Measurements from ENCODE around the gene ZNF524. TPM values are rescaled to one million over a fixed set of nuclear protein-coding genes. Genes with fewer than 3 reads are reported as not detected.

Gene ZNF524
- total and polyA plus RNA-seq, 7 experiments from 2014 or later, result 13.3 to 50.5 (median 29.4) TPM

DNA sequence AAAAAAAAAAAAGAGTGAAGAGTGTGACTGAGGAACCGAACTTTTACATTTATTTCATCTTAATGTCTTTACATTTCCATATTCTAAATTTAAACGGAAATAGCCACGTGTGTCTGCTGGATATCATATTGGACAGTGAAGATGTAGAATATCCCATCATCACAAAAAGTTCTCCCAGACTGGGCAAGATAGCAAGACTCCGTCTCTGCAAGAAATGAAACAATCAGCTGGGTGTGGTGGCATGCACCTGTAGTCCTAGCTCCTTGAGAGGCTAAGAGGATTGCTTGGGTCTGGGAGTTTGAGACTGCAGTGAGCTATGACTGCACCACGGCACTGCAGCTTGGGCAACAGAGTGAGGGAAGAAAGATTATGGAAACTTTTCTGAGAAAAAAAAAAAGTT is 23.3 kb upstream of the ZNF524 start:
- peak overlapping the region in 2 of 9 donors; percentile 26 to 80 for H3K27ac Mint-ChIP-seq
- H3K4me1 Mint-ChIP-seq, result peaks cover 12 to 20% (median 17%) of the 10 kb centered on the region in 7 donors
- Histone ChIP-seq H3K9me3 (ENCODE audit: control insufficient read depth in 2 of 3, low read length in 3 of 3) (peaks cover 0 to 3% (median 0%) of the 10 kb centered on the region in 3 experiments), H3K36me3 (ENCODE audit: control insufficient read depth in 2 of 3, insufficient read depth in 3 of 3, low read length in 3 of 3) (peaks cover 0 to 11% (median 0%) of the 10 kb centered on the region in 3 experiments), H3K27ac (ENCODE audit: low read depth, low read length) (no peak overlapping the region), H3K4me1 (ENCODE audit: control insufficient read depth in 2 of 2, insufficient read depth in 2 of 2, low read length in 2 of 2) (peaks cover 5 to 14% of the 10 kb centered on the region in 2 donors), H3K4me3 (ENCODE audit: low read length) (no peak overlapping the region), H3K27me3 (ENCODE audit: control insufficient read depth in 2 of 2, insufficient read depth in 2 of 2, low read length in 2 of 2) (no peaks in the 10 kb centered on the region)
- ChIA-PET POLR2A (no interaction called here), CTCF (interaction anchor here (0.6 kb wide), 1 partner anchor 158 kb away, joined by 3 read pairs; no protein-coding TSS in a partner anchor)
- no peak for ATAC-seq
- peak overlapping the region in 8 of 10 donors; percentile 2 to 70 (median 38) for H3K4me3 Mint-ChIP-seq
- intact Hi-C loops (cut with micrococcal nuclease), result no loop called here
- H3K36me3 Mint-ChIP-seq, result peaks cover 0 to 15% (median 9%) of the 10 kb centered on the region in 5 donors
- no peaks in the 10 kb centered on the region for H3K27me3 Mint-ChIP-seq
- peaks cover 0 to 8% (median 3%) of the 10 kb centered on the region in 11 donors for H3K9me3 Mint-ChIP-seq
- DNase-seq, result no peak

DNA sequence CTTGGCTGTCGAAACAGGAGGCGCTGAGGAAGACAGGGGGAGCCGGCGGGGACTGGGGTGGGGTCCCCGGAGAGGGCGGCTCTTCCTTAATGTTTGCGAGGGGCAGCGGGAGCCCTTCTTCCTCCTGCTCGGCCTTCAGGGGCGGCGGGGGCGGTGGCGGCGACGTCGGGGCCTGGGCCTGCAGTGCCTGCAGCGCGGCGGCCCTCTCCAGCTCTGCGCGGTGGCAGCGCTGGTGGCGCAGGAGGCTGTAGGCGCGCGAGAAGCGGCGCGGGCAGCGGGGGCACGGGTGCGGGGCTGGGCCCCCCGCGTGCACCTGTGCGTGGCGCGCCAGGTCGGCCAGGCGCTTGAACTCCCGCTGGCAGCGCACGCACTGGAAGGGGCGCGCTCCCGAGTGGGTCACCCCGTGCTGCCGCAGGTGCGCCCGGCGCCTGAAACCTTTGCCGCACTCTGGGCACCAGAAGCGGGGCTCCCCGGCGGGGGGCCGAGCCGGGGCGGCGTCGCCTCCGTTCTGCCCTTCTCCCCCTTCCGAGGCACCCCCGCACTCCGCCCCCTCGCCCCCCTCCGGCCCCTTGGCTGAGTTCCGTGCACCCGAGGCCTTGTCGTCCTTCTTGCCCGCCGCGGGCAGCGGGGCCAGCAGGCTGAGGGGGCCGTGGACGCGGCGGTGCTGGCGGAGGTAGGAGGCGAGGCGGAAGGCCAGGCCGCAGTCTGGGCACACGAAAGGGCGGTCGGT is 21.9 kb upstream of the ZNF524 start:
- Histone ChIP-seq H3K4me3 (ENCODE audit: low read length) (no peak overlapping the region), H3K27me3 (ENCODE audit: control insufficient read depth in 2 of 2, insufficient read depth in 2 of 2, low read length in 2 of 2) (no peaks in the 10 kb centered on the region), H3K9me3 (ENCODE audit: control insufficient read depth in 2 of 3, low read length in 3 of 3) (peaks cover 0 to 3% (median 0%) of the 10 kb centered on the region in 3 experiments), H3K4me1 (ENCODE audit: control insufficient read depth in 2 of 2, insufficient read depth in 2 of 2, low read length in 2 of 2) (peaks cover 8 to 16% of the 10 kb centered on the region in 2 donors), H3K27ac (ENCODE audit: low read depth, low read length) (no peak overlapping the region), H3K36me3 (ENCODE audit: control insufficient read depth in 2 of 3, insufficient read depth in 3 of 3, low read length in 3 of 3) (peaks cover 0 to 11% (median 0%) of the 10 kb centered on the region in 3 experiments)
- no peak for ATAC-seq
- intact Hi-C loops (cut with micrococcal nuclease), result no loop called here
- H3K36me3 Mint-ChIP-seq, result peaks cover 0 to 15% (median 9%) of the 10 kb centered on the region in 5 donors
- no peaks in the 10 kb centered on the region for H3K27me3 Mint-ChIP-seq
- peaks cover 16 to 25% (median 20%) of the 10 kb centered on the region in 7 donors for H3K4me1 Mint-ChIP-seq
- POLR2A ChIA-PET, result no interaction called here
- DNase-seq, result no peak
- CTCF ChIA-PET, result no interaction called here
- H3K4me3 Mint-ChIP-seq, result peak overlapping the region in 1 of 10 donors; percentile 51
- H3K27ac Mint-ChIP-seq, result no peak overlapping the region
- H3K9me3 Mint-ChIP-seq, result peaks cover 0 to 8% (median 3%) of the 10 kb centered on the region in 11 donors

- Mint-ChIP-seq H3K27ac (peak overlapping the region; percentile 74 to 96 (median 88)), H3K4me3 (peak overlapping the region; percentile 85 to 92 (median 88)), H3K9me3 (peaks cover 0 to 8% (median 3%) of the 10 kb centered on the region in 11 donors), H3K4me1 (peaks cover 16 to 25% (median 20%) of the 10 kb centered on the region in 7 donors), H3K27me3 (no peaks in the 10 kb centered on the region), H3K36me3 (peaks cover 0 to 15% (median 9%) of the 10 kb centered on the region in 5 donors)
- peaks cover 0 to 3% (median 0%) of the 10 kb centered on the region in 3 experiments for H3K9me3 ChIP-seq (ENCODE audit: control insufficient read depth in 2 of 3, low read length in 3 of 3)
- peak overlapping the region; percentile 87 for H3K27ac ChIP-seq (ENCODE audit: low read depth, low read length)
- H3K4me1 ChIP-seq (ENCODE audit: control insufficient read depth in 2 of 2, insufficient read depth in 2 of 2, low read length in 2 of 2), result peaks cover 8 to 16% of the 10 kb centered on the region in 2 donors
- ChIA-PET POLR2A (no interaction called here), CTCF (no interaction called here)
- DNase-seq (no peak), ATAC-seq (no peak)
- intact Hi-C loops (cut with micrococcal nuclease), result no loop called here
- no peaks in the 10 kb centered on the region for H3K27me3 ChIP-seq (ENCODE audit: control insufficient read depth in 2 of 2, insufficient read depth in 2 of 2, low read length in 2 of 2)
- H3K4me3 ChIP-seq (ENCODE audit: low read length), result no peak overlapping the region
- peaks cover 0 to 11% (median 0%) of the 10 kb centered on the region in 3 experiments for H3K36me3 ChIP-seq (ENCODE audit: control insufficient read depth in 2 of 3, insufficient read depth in 3 of 3, low read length in 3 of 3)
Observed at GRCh38 chr19:55578761-55579747, 21.0 kb upstream of the ZNF524 start.

DNA sequence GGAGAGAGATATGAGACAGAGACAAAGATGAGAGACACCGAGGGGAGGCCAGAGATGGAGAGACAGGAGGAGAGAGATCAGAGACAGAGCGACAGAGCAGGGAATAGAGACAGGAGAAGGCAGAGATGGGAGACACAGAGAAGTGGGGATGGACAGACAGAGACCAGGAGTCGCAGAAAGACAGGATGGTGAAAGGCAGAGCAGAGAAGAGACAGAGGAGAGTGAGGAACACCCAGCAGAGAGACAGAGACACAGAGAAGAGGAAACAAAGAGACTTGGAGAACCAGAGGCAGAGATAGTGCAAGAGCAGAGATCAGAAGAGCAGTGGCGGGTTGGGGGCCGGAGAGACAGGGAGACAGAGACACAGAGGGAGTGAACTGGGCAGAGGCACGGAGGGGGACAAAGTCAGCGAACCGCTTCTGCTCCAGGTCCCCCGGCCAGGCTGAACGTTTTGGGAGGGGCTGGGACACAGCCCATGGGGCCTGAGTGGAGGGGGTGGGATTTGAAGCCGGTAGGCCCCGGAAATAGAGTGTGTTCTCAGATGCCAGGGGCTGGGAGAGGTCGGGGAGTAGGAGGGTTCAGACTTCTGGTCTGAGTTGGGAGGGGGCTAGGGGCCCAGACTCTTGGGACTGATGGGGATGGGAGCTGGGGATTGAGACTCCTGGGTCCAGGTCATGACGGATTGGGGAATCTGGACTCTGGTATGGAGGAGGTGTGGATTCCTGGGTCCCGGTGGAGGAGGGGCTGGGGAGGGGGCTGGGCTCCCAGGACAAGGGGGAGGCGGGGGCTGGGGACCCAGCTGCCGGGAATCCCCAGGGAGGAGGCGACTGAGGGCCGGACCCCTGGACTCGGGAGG is 20.1 kb upstream of the ZNF524 start:
- H3K9me3 ChIP-seq (ENCODE audit: control insufficient read depth in 2 of 3, low read length in 3 of 3), result peaks cover 0 to 3% (median 0%) of the 10 kb centered on the region in 3 experiments
- H3K27me3 ChIP-seq (ENCODE audit: control insufficient read depth in 2 of 2, insufficient read depth in 2 of 2, low read length in 2 of 2), result no peaks in the 10 kb centered on the region
- H3K4me1 ChIP-seq (ENCODE audit: control insufficient read depth in 2 of 2, insufficient read depth in 2 of 2, low read length in 2 of 2), result peaks cover 8 to 16% of the 10 kb centered on the region in 2 donors
- peaks cover 0 to 11% (median 0%) of the 10 kb centered on the region in 3 experiments for H3K36me3 ChIP-seq (ENCODE audit: control insufficient read depth in 2 of 3, insufficient read depth in 3 of 3, low read length in 3 of 3)
- DNase-seq (peak in 2 of 9 donors; percentile 9 to 20), ATAC-seq (peak; percentile 29)
- ChIA-PET POLR2A (interaction anchor here (0.6 to 2.7 kb wide), 4 partner anchors 19 to 503 kb away, joined by 3 to 20 read pairs (median 12); partner anchors contain the start of genes FIZ1 and ZNF524), CTCF (interaction anchor here (2.0 kb wide), 1 partner anchor 26 kb away, joined by 5 read pairs; the partner anchor contains the start of gene ZNF865)
- peak overlapping the region; percentile 82 for H3K4me3 ChIP-seq (ENCODE audit: low read length)
- Mint-ChIP-seq H3K27me3 (peaks cover 0 to 9% (median 0%) of the 10 kb centered on the region in 5 donors), H3K4me3 (peak overlapping the region; percentile 85 to 92 (median 88)), H3K27ac (peak overlapping the region; percentile 74 to 96 (median 88)), H3K36me3 (peaks cover 0 to 15% (median 9%) of the 10 kb centered on the region in 5 donors), H3K9me3 (peaks cover 0 to 8% (median 3%) of the 10 kb centered on the region in 11 donors), H3K4me1 (peaks cover 16 to 29% (median 23%) of the 10 kb centered on the region in 7 donors)
- H3K27ac ChIP-seq (ENCODE audit: low read depth, low read length), result peak overlapping the region; percentile 87
- intact Hi-C loops (cut with micrococcal nuclease), result loop anchor here (1.0 to 10.0 kb wide), 7 partner anchors 19 to 195 kb away; partner anchors contain the start of genes FIZ1 (in 2 of the 2), ZNF865 (in 2 of the 2), EPN1 (in 1 of the 2) and RPL28 (in 1 of the 2)

GRCh38 chr19:55580628-55581144 is 19.4 kb upstream of the ZNF524 start, which contains the start of gene ZNF579:
TSS of gene ZNF579 (minus strand) at chr19:55580848. CDS start at chr19:55579639, 1,209 bp downstream.
- intact Hi-C loops (cut with micrococcal nuclease), result loop anchor here (1.0 to 10.0 kb wide), 7 partner anchors 19 to 196 kb away; partner anchors contain the start of genes FIZ1 (in 2 of the 2), ZNF865 (in 2 of the 2), EPN1 (in 1 of the 2) and RPL28 (in 1 of the 2)
- peak within 1 kb of the TSS; percentile 82 for H3K4me3 ChIP-seq (ENCODE audit: low read length)
- H3K4me1 Mint-ChIP-seq, result peaks cover 21 to 35% (median 29%) of the 10 kb centered on the region in 7 donors
- peaks cover 0 to 15% (median 9%) of the 10 kb centered on the region in 5 donors for H3K36me3 Mint-ChIP-seq
- no peaks in the 10 kb centered on the region for H3K27me3 ChIP-seq (ENCODE audit: control insufficient read depth in 2 of 2, insufficient read depth in 2 of 2, low read length in 2 of 2)
- DNase-seq, result peak in 8 of 9 donors; percentile 50 to 82 (median 64)
- H3K4me1 ChIP-seq (ENCODE audit: control insufficient read depth in 2 of 2, insufficient read depth in 2 of 2, low read length in 2 of 2), result peaks cover 8 to 16% of the 10 kb centered on the region in 2 donors
- ChIA-PET POLR2A (interaction anchor here (0.6 to 2.7 kb wide), 6 partner anchors 18 to 504 kb away, joined by 3 to 20 read pairs (median 7); partner anchors contain the start of genes FIZ1, U2AF2 and ZNF524), CTCF (interaction anchor here (0.6 to 2.0 kb wide), 2 partner anchors 16 to 25 kb away, joined by 3 to 5 read pairs; partner anchors contain the start of gene ZNF865)
- H3K4me3 Mint-ChIP-seq, result peak within 1 kb of the TSS; percentile 85 to 92 (median 88)
- peak within 1 kb of the TSS; percentile 87 for H3K27ac ChIP-seq (ENCODE audit: low read depth, low read length)
- peaks cover 0 to 11% (median 0%) of the 10 kb centered on the region in 3 experiments for H3K36me3 ChIP-seq (ENCODE audit: control insufficient read depth in 2 of 3, insufficient read depth in 3 of 3, low read length in 3 of 3)
- H3K9me3 ChIP-seq (ENCODE audit: control insufficient read depth in 2 of 3, low read length in 3 of 3), result peaks cover 0 to 3% (median 0%) of the 10 kb centered on the region in 3 experiments
- H3K27me3 Mint-ChIP-seq, result peaks cover 0 to 16% (median 0%) of the 10 kb centered on the region in 5 donors
- ATAC-seq, result peak; percentile 86
- peak within 1 kb of the TSS; percentile 76 to 96 (median 88) for H3K27ac Mint-ChIP-seq
- H3K9me3 Mint-ChIP-seq, result peaks cover 0 to 8% (median 3%) of the 10 kb centered on the region in 11 donors

Measured in naive thymus-derived CD4-positive, alpha-beta T cell (primary cell).